LNCaP clone FGC (cell line): Measurements from ENCODE around the gene CISH.

Source experiments
- DNase-seq: peaks from one replicate; pipeline ENCODE4 v3.0.0-alpha.2; 2011; ENCODE audit warnings: low read depth
- H3K4me3 ChIP-seq: 2 replicates; pipeline ENCODE4 v1.5.1; 2011; ENCODE audit warnings: mild to moderate bottlenecking, low read depth, low read length, control low read depth
- CTCF ChIP-seq: IDR thresholded peaks from 2 replicates; pipeline ENCODE4 v1.5.1; 2012; ENCODE audit warnings: mild to moderate bottlenecking; ENCODE audit not compliant: control insufficient read depth, insufficient read depth; ENCODE audit errors: extremely low read depth

Gene CISH

GRCh38 chr3:50610181-50610971 lies 1.2 kb downstream of the CISH start:
- no peak for DNase-seq
- H3K4me3 ChIP-seq, result peak overlapping the region; percentile 65
- TF ChIP-seq CTCF, result no peak

- H3K4me3 ChIP-seq, result no peak overlapping the region
- no peak for DNase-seq
- TF ChIP-seq CTCF, result no peak
Observed at GRCh38 chr3:50609763-50610085, 1.9 kb downstream of the CISH start.

GRCh38 chr3:50609071-50609762 lies 2.4 kb downstream of the CISH start:
- no peak overlapping the region for H3K4me3 ChIP-seq
- DNase-seq, result no peak
- no peak for TF ChIP-seq CTCF

GRCh38 chr3:50608278-50608677 lies 3.3 kb downstream of the CISH start:
- no peak for TF ChIP-seq CTCF
- H3K4me3 ChIP-seq, result no peak overlapping the region

GRCh38 chr3:50607271-50608091 lies 4.1 kb downstream of the CISH start:
- TF ChIP-seq CTCF, result no peak
- no peak for DNase-seq
- H3K4me3 ChIP-seq, result no peak overlapping the region

More at GRCh38 chr3:50608278-50608677, 3.3 kb downstream of the CISH start:
- no peak for DNase-seq

- no peak overlapping the region for H3K4me3 ChIP-seq
- no peak for DNase-seq
- TF ChIP-seq CTCF, result no peak
Observed at GRCh38 chr3:50606596-50606995, 5.0 kb downstream of the CISH start.
